H9 (cell line): Measurements from ENCODE around the gene CRYBB1. TPM values are rescaled to one million over a fixed set of nuclear protein-coding genes. Genes with fewer than 3 reads are reported as not detected.

ENCODE experiments used
- DNase-seq: peaks from one replicate; pipeline ENCODE4 v3.0.0-alpha.2; 2017
- H2AFZ ChIP-seq: one replicate; pipeline ENCODE4 v1.6.1; 2013; ENCODE audit warnings: mild to moderate bottlenecking, low read length, control low read depth, moderate library complexity
- H2AK5ac ChIP-seq: 2 replicates; pipeline ENCODE4 v1.6.1; 2013; ENCODE audit warnings: low read length, control low read depth, mixed read lengths; ENCODE audit not compliant: insufficient read length
- H2BK120ac ChIP-seq: one replicate; pipeline ENCODE4 v1.6.1; 2013; ENCODE audit warnings: low read depth, mild to moderate bottlenecking, low read length, control low read depth, inconsistent platforms; ENCODE audit not compliant: poor library complexity, severe bottlenecking
- H2BK12ac ChIP-seq: 2 replicates; pipeline ENCODE4 v1.6.1; 2013; ENCODE audit warnings: low read length, control low read depth, mixed read lengths, low read depth; ENCODE audit not compliant: insufficient read length
- H2BK15ac ChIP-seq: 2 replicates; pipeline ENCODE4 v1.6.1; 2013; ENCODE audit warnings: low read depth, low read length, control low read depth
- H2BK20ac ChIP-seq: one replicate; pipeline ENCODE4 v1.6.1; 2013; ENCODE audit warnings: low read depth, mild to moderate bottlenecking, low read length, control low read depth, inconsistent platforms; ENCODE audit not compliant: poor library complexity, severe bottlenecking
- H2BK5ac ChIP-seq: 2 replicates; pipeline ENCODE4 v1.6.1; 2013; ENCODE audit warnings: low read length, control low read depth, mixed read lengths; ENCODE audit not compliant: insufficient read length
- H3K14ac ChIP-seq: 2 replicates; pipeline ENCODE4 v1.6.1; 2013; ENCODE audit warnings: low read length, control low read depth; ENCODE audit not compliant: insufficient read depth
- H3K18ac ChIP-seq: 2 replicates; pipeline ENCODE4 v1.6.1; 2013; ENCODE audit warnings: low read depth, mild to moderate bottlenecking, mixed read lengths, low read length, control low read depth; ENCODE audit not compliant: insufficient read length
- H3K23ac ChIP-seq: 2 replicates; pipeline ENCODE4 v1.6.1; 2013; ENCODE audit warnings: low read length, control low read depth, mixed read lengths, low read depth; ENCODE audit not compliant: insufficient read length
- H3K23me2 ChIP-seq: 2 replicates; pipeline ENCODE4 v1.6.1; 2013; ENCODE audit warnings: low read depth, mild to moderate bottlenecking, mixed read lengths, low read length, control low read depth; ENCODE audit not compliant: insufficient read length, poor library complexity, severe bottlenecking
- H3K27ac ChIP-seq: 2 replicates; pipeline ENCODE4 v1.5.1; 2013; ENCODE audit warnings: low read length, control low read depth, mixed read lengths, low read depth; ENCODE audit not compliant: insufficient read length
- H3K27me3 ChIP-seq: 2 replicates; pipeline ENCODE4 v1.6.1; 2013; ENCODE audit warnings: low read length, control low read depth, inconsistent platforms; ENCODE audit not compliant: insufficient read depth
- H3K4ac ChIP-seq: 2 replicates; pipeline ENCODE4 v1.6.1; 2013; ENCODE audit warnings: low read depth, mild to moderate bottlenecking, control low read depth, inconsistent platforms, low read length, moderate library complexity
- H3K4me1 ChIP-seq: 2 replicates; pipeline ENCODE4 v1.6.1; 2013; ENCODE audit warnings: low read length, control low read depth, inconsistent platforms; ENCODE audit not compliant: insufficient read depth
- H3K4me2 ChIP-seq: 2 replicates; pipeline ENCODE4 v1.6.1; 2013; ENCODE audit warnings: low read length, control low read depth, mixed read lengths; ENCODE audit not compliant: insufficient read length, insufficient read depth
- H3K56ac ChIP-seq: 2 replicates; pipeline ENCODE4 v1.6.1; 2013; ENCODE audit warnings: low read depth, mild to moderate bottlenecking, mixed read lengths, low read length, control low read depth; ENCODE audit not compliant: insufficient read length
- H3K79me1 ChIP-seq: 2 replicates; pipeline ENCODE4 v1.6.1; 2013; ENCODE audit warnings: low read depth, mild to moderate bottlenecking, moderate library complexity, low read length, control low read depth, inconsistent platforms; ENCODE audit not compliant: insufficient read depth, poor library complexity, severe bottlenecking
- H3K79me2 ChIP-seq: 2 replicates; pipeline ENCODE4 v1.6.1; 2013; ENCODE audit warnings: low read length, control low read depth, inconsistent platforms; ENCODE audit not compliant: insufficient read depth
- H3K9ac ChIP-seq: 2 replicates; pipeline ENCODE4 v1.6.1; 2013; ENCODE audit warnings: low read length, control low read depth, mixed read lengths; ENCODE audit not compliant: insufficient read length; ENCODE audit errors: extremely low read depth
- H3K9me3 ChIP-seq: one replicate; pipeline ENCODE4 v1.6.1; 2013; ENCODE audit warnings: low read depth, low read length, inconsistent platforms; ENCODE audit not compliant: control insufficient read depth
- H3T11ph ChIP-seq: one replicate; pipeline ENCODE4 v1.6.1; 2013; ENCODE audit warnings: mild to moderate bottlenecking, low read length, control low read depth, inconsistent platforms
- H4K20me1 ChIP-seq: one replicate; pipeline ENCODE4 v1.6.1; 2013; ENCODE audit not compliant: control insufficient read depth, insufficient read length, insufficient read depth
- H4K5ac ChIP-seq: 2 replicates; pipeline ENCODE4 v1.6.1; 2013; ENCODE audit warnings: low read depth, mild to moderate bottlenecking, mixed read lengths, low read length, control low read depth; ENCODE audit not compliant: insufficient read length
- H4K8ac ChIP-seq: replicated peaks from 2 replicates; pipeline ENCODE4 v1.6.1; 2013; ENCODE audit warnings: low read length, control low read depth, mixed read lengths, low read depth; ENCODE audit not compliant: insufficient read length
- H4K91ac ChIP-seq: 2 replicates; pipeline ENCODE4 v1.6.1; 2013; ENCODE audit warnings: low read depth, mild to moderate bottlenecking, moderate library complexity, mixed read lengths, low read length, control low read depth; ENCODE audit not compliant: insufficient read length
- H3K27ac Mint-ChIP-seq, 3 experiments: 2 replicates in 2 of 3; 3 replicates in 1 of 3; pipeline ENCODE4 v1.8.0; 2020 to 2021; ENCODE audit warnings: mixed read lengths in 3 of 3, mild to moderate bottlenecking in 1 of 3, moderate library complexity in 1 of 3
- H3K27me3 Mint-ChIP-seq: 2 replicates; pipeline ENCODE4 v1.8.0; 2021; ENCODE audit warnings: low read depth, mild to moderate bottlenecking, moderate library complexity, mixed read lengths
- H3K36me3 Mint-ChIP-seq, 3 experiments: 2 replicates in 2 of 3; 3 replicates in 1 of 3; pipeline ENCODE4 v1.8.0; 2020 to 2021; ENCODE audit warnings: low read depth in 3 of 3, mixed read lengths in 3 of 3; ENCODE audit not compliant: insufficient read depth in 1 of 3
- H3K4me1 Mint-ChIP-seq, 2 experiments: 2 replicates each; pipeline ENCODE4 v1.8.0; 2020; ENCODE audit warnings: mixed read lengths in 2 of 2
- H3K4me3 Mint-ChIP-seq, 2 experiments: 2 replicates in 1 of 2; 3 replicates in 1 of 2; pipeline ENCODE4 v1.8.0; 2020 to 2021; ENCODE audit warnings: mild to moderate bottlenecking in 2 of 2, mixed read lengths in 2 of 2, moderate library complexity in 1 of 2
- H3K9me3 Mint-ChIP-seq, 2 experiments: 2 replicates in 1 of 2; 3 replicates in 1 of 2; pipeline ENCODE4 v1.8.0; 2020; ENCODE audit warnings: mild to moderate bottlenecking in 2 of 2, mixed read lengths in 2 of 2, moderate library complexity in 1 of 2
- CTCF ChIP-seq: fragments of 200-600 bp; sonication (generic); conservative IDR thresholded peaks from 3 replicates; pipeline ENCODE4 v1.8.0; 2021; ENCODE audit warnings: antibody characterized with exemption, mild to moderate bottlenecking
- WGBS: extraction: QIAGEN DNeasy Blood & Tissue Kit; methylation state at CpG from one replicate; pipeline ENCODE4 v1.1.7; 2013; ENCODE audit warnings: missing lambda C conversion rate, low lambda C conversion rate, mixed read lengths; ENCODE audit not compliant: insufficient read length; ENCODE audit errors: extremely low coverage; 5-methylcytosine and 5-hydroxymethylcytosine counted together
- total RNA-seq: library from RNA; stranded (reverse); gene quantifications from 2 replicates; pipeline ENCODE4 v1.2.1, GENCODE V29; 2021

The CRYBB1 gene
- total RNA-seq, 1 experiment from 2014 or later: 5.4 TPM

- Mint-ChIP-seq H3K36me3 (peaks cover 18 to 34% (median 23%) of the 10 kb centered on the region in 3 experiments; a peak in 6 of 7 replicates), H3K27me3 (no peaks in the 10 kb centered on the region), H3K4me1 (peaks cover 70 to 78% of the 10 kb centered on the region in 2 experiments), H3K4me3 (no peak overlapping the region), H3K27ac (no peak overlapping the region), H3K9me3 (no peaks in the 10 kb centered on the region)
- peaks cover 2% of the 10 kb centered on the region for H4K20me1 ChIP-seq
- no peak overlapping the region for H2BK20ac ChIP-seq
- H3K14ac ChIP-seq: no peak overlapping the region
- H3K9me3 ChIP-seq: no peaks in the 10 kb centered on the region
- WGBS: no CpG with 5 or more reads among the region's 7 CpGs
- H3K56ac ChIP-seq: no peak overlapping the region
- H2BK15ac ChIP-seq: no peak overlapping the region
- TF ChIP-seq CTCF: no peak
- H3K9ac ChIP-seq: no peak overlapping the region
- no peak overlapping the region for H3T11ph ChIP-seq
- H3K4me2 ChIP-seq: no peak overlapping the region
- H4K91ac ChIP-seq: no peak overlapping the region
- no peak overlapping the region for H2BK12ac ChIP-seq
- no peak overlapping the region for H3K23ac ChIP-seq
- H4K5ac ChIP-seq: no peak overlapping the region
- no peak overlapping the region for H3K27ac ChIP-seq
- H3K79me2 ChIP-seq: peaks cover 43% of the 10 kb centered on the region; the same call in 1 of the 2 replicates
- H3K4me1 ChIP-seq: peaks cover 24% of the 10 kb centered on the region; the same call in 1 of the 2 replicates
- peaks cover 8% of the 10 kb centered on the region for H3K79me1 ChIP-seq
- no peak overlapping the region for H4K8ac ChIP-seq
- no peak overlapping the region for H3K18ac ChIP-seq
- H2BK120ac ChIP-seq: no peak overlapping the region
- H2AK5ac ChIP-seq: no peak overlapping the region
- no peak overlapping the region for H2AFZ ChIP-seq
- no peak overlapping the region for H3K4ac ChIP-seq
- no peaks in the 10 kb centered on the region for H3K27me3 ChIP-seq
- H3K23me2 ChIP-seq: no peaks in the 10 kb centered on the region
- H2BK5ac ChIP-seq: no peak overlapping the region
- DNase-seq: no peak
Measured at GRCh38 chr22:26577081-26577480, 40.7 kb downstream of the CRYBB1 start.
